Epithelial cell of esophagus (primary cell): ENCODE measurements around the gene GNG7.

Source experiments
- DNase-seq: peaks from one replicate; pipeline ENCODE4 v3.0.0; 2010; ENCODE audit warnings: low read depth
- H3K4me3 ChIP-seq: 2 replicates; pipeline ENCODE4 v1.5.1; 2011; ENCODE audit warnings: mild to moderate bottlenecking, low read length, control low read depth
- CTCF ChIP-seq: IDR thresholded peaks from 2 replicates; pipeline ENCODE4 v1.5.1; 2011; ENCODE audit warnings: low read depth, mild to moderate bottlenecking, low read length, control low read depth, inconsistent platforms; ENCODE audit not compliant: insufficient read depth; ENCODE audit errors: missing control alignments

GNG7 gene

GRCh38 chr19:2478756-2479555 lies 223.5 kb downstream of the GNG7 start:
- peak overlapping the region; percentile 93 for H3K4me3 ChIP-seq
- peak; percentile 88 for DNase-seq
- TF ChIP-seq CTCF: no peak

- TF ChIP-seq CTCF: peak; percentile 47
- peak; percentile 91 for DNase-seq
- H3K4me3 ChIP-seq: peak overlapping the region; percentile 93
Observed at GRCh38 chr19:2478278-2478755, 224.2 kb downstream of the GNG7 start.

- peak; percentile 40 for DNase-seq
- no peak for TF ChIP-seq CTCF
- H3K4me3 ChIP-seq: peak overlapping the region; percentile 93
Observed at GRCh38 chr19:2477732-2478191, 224.7 kb downstream of the GNG7 start.

- peak; percentile 76 for DNase-seq
Observed at GRCh38 chr19:2477141-2477710, 225.3 kb downstream of the GNG7 start.

GRCh38 chr19:2476451-2477140 lies 225.9 kb downstream of the GNG7 start:
- peak overlapping the region; percentile 93 for H3K4me3 ChIP-seq
- peak; percentile 44 for DNase-seq
- no peak for TF ChIP-seq CTCF

More at GRCh38 chr19:2477141-2477710, 225.3 kb downstream of the GNG7 start:
- TF ChIP-seq CTCF: no peak
- peak overlapping the region; percentile 93 for H3K4me3 ChIP-seq

GRCh38 chr19:2475702-2476450 lies 226.6 kb downstream of the GNG7 start, which contains the start of gene GADD45B:
GADD45B (plus strand) TSS chr19:2476127; CDS start chr19:2476359, 232 bp downstream.
- DNase-seq: peak; percentile 97
- TF ChIP-seq CTCF: no peak
- H3K4me3 ChIP-seq: peak within 1 kb of the TSS; percentile 93
